K562 (cell line): ENCODE data around the gene KRT31. TPM values are rescaled to one million over a fixed set of nuclear protein-coding genes. Genes with fewer than 3 reads are reported as not detected.

Experiments
- ATAC-seq: fragments of 200-7000 bp; cut with Tn5 transposase; 3 replicates; pipeline ENCODE4 v1.9.1; 2020; ENCODE audit warnings: moderate library complexity
- BruUV-seq: library from RNA; stranded (reverse); fragments of 400-500 nt; replicated peaks from 2 replicates; lab custom pipeline; 2021; lab: Mats Ljungman, UMichigan
- CTCF ChIA-PET: fragments of 300-600 bp; formaldehyde crosslinking; extraction: SDS; loops from one replicate; lab custom pipeline; 2021; ENCODE audit warnings: low intra/inter-chr PET ratio; lab: Yijun Ruan, JAX
- POLR2A ChIA-PET: fragments of 300-600, 350-650 bp; sonication (Branson Sonifier 250); formaldehyde crosslinking; extraction: SDS; loops from one replicate; lab custom pipeline; 2021; ENCODE audit warnings: antibody characterized with exemption, inconsistent platforms; lab: Yijun Ruan, JAX
- DNase-seq, 4 experiments: peaks; one replicate each; pipeline versions ENCODE4 v3.0.0 to v3.0.0-alpha.2; 2011 to 2018; ENCODE audit warnings: low spot score in 3 of 4, mixed read lengths in 3 of 4; ENCODE audit errors: extremely low read depth in 1 of 4
- FAIRE-seq: peaks from 2 replicates; lab custom pipeline; 2011; peaks lifted over from hg19 to GRCh38; lab: Jason Lieb, UNC
- H2AFZ ChIP-seq: 2 replicates; pipeline ENCODE4 v1.6.0; 2011; ENCODE audit warnings: low read depth, low read length, control low read depth, inconsistent platforms
- H3K27ac ChIP-seq: fragments of 200-600 bp; 3 replicates; pipeline ENCODE4 v1.8.0; 2011; ENCODE audit warnings: low read depth, mild to moderate bottlenecking, control low read depth, inconsistent platforms, low read length, moderate library complexity, mixed read lengths; ENCODE audit errors: extremely low read depth
- H3K27me3 ChIP-seq, 2 experiments: fragments of 300-600 bp in 1 of 2; 2 replicates in 1 of 2; 3 replicates in 1 of 2; pipeline versions ENCODE4 v1.6.0 to v1.8.0; 2011; ENCODE audit warnings: inconsistent platforms in 2 of 2, low read length in 2 of 2, mild to moderate bottlenecking in 1 of 2, mixed read lengths in 1 of 2, moderate library complexity in 1 of 2; ENCODE audit not compliant: control insufficient read depth in 2 of 2, insufficient read depth in 2 of 2
- H3K36me3 ChIP-seq: fragments of 300-600 bp; 3 replicates; pipeline ENCODE4 v1.8.0; 2011; ENCODE audit warnings: mild to moderate bottlenecking, low read length, inconsistent platforms; ENCODE audit not compliant: control insufficient read depth, insufficient read depth
- H3K4me1 ChIP-seq, 2 experiments: fragments of 200-600 bp in 1 of 2; replicated peaks in 1 of 2; 2 replicates in 1 of 2; 3 replicates in 1 of 2; pipeline versions ENCODE4 v1.5.1 to v1.8.0; 2011; ENCODE audit warnings: inconsistent platforms in 2 of 2, low read length in 2 of 2, mild to moderate bottlenecking in 1 of 2, mixed read lengths in 1 of 2, moderate library complexity in 1 of 2; ENCODE audit not compliant: control insufficient read depth in 2 of 2, insufficient read depth in 2 of 2
- H3K4me2 ChIP-seq: 2 replicates; pipeline ENCODE4 v1.6.1; 2011; ENCODE audit warnings: low read length, control low read depth, inconsistent platforms, mixed read lengths; ENCODE audit not compliant: insufficient read depth
- H3K4me3 ChIP-seq: fragments of 200-600 bp; sonication (generic), shearing (Covaris generic); 2 replicates; pipeline ENCODE4 v1.5.1; 2016; ENCODE audit warnings: control low read depth, inconsistent platforms
- H3K79me2 ChIP-seq: fragments of 200-600 bp; 3 replicates; pipeline ENCODE4 v1.8.0; 2011; ENCODE audit warnings: low read length, inconsistent platforms; ENCODE audit not compliant: control insufficient read depth, insufficient read depth
- H3K9ac ChIP-seq, 2 experiments: 2 replicates each; pipeline versions ENCODE4 v1.6.0 to v1.6.1; 2011; ENCODE audit warnings: low read depth in 2 of 2, low read length in 2 of 2, control low read depth in 1 of 2, inconsistent platforms in 1 of 2, mild to moderate bottlenecking in 1 of 2, mixed read lengths in 1 of 2; ENCODE audit not compliant: insufficient read depth in 1 of 2
- H3K9me1 ChIP-seq: one replicate; pipeline ENCODE4 v1.6.0; 2011; ENCODE audit warnings: inconsistent platforms, mild to moderate bottlenecking, low read length, moderate library complexity; ENCODE audit not compliant: control insufficient read depth, insufficient read depth
- H3K9me3 ChIP-seq: replicated peaks from 2 replicates; pipeline ENCODE4 v1.5.1; 2011; ENCODE audit warnings: low read depth, low read length, inconsistent platforms; ENCODE audit not compliant: control insufficient read depth, insufficient read depth
- H4K20me1 ChIP-seq: replicated peaks from 2 replicates; pipeline ENCODE4 v1.6.1; 2011; ENCODE audit warnings: low read length, inconsistent platforms, mixed read lengths; ENCODE audit not compliant: control insufficient read depth, insufficient read depth
- ARNT ChIP-seq, 2 experiments: fragments of 450-650 bp; IDR thresholded peaks; 2 replicates each; pipeline ENCODE4 v1.6.1; 2016; ENCODE audit warnings: mild to moderate bottlenecking in 1 of 2
- CTCF ChIP-seq, 3 experiments: IDR thresholded peaks in 2 of 3; conservative IDR thresholded peaks in 1 of 3; 2 replicates each; pipeline ENCODE4 v1.5.1; 2011 to 2012; ENCODE audit warnings: low read length in 3 of 3, mild to moderate bottlenecking in 3 of 3, control low read depth in 2 of 3, improper control_type of control experiment in 1 of 3, inconsistent platforms in 1 of 3, low read depth in 1 of 3, mixed read lengths in 1 of 3, moderate library complexity in 1 of 3; ENCODE audit not compliant: insufficient read depth in 2 of 3
- GTF2F1 ChIP-seq: IDR thresholded peaks from 2 replicates; pipeline ENCODE4 v1.6.1; 2011; ENCODE audit warnings: low read depth, low read length, improper control_type of control experiment
- MTA2 ChIP-seq: fragments of 450-650 bp; IDR thresholded peaks from 2 replicates; pipeline ENCODE4 v1.6.1; 2016; ENCODE audit warnings: low read depth
- MXD1 ChIP-seq: fragments of 250-450 bp; sonication (Bioruptor Pico); IDR thresholded peaks from 2 replicates; pipeline ENCODE4 v1.8.0; 2021; ENCODE audit warnings: borderline replicate concordance, mild to moderate bottlenecking, moderate library complexity; ENCODE audit not compliant: poor library complexity, severe bottlenecking
- NFXL1 ChIP-seq: fragments of 450-650 bp; formaldehyde crosslinking; IDR thresholded peaks from 2 replicates; pipeline ENCODE4 v1.4.0; 2021; ENCODE audit warnings: mild to moderate bottlenecking
- POLR3A ChIP-seq: IDR thresholded peaks from 2 replicates; pipeline ENCODE4 v1.6.1; 2011; ENCODE audit warnings: borderline replicate concordance, mild to moderate bottlenecking, moderate library complexity; ENCODE audit not compliant: insufficient read length, insufficient read depth; ENCODE audit errors: extremely low read depth
- PTRF ChIP-seq: fragments of 450-650 bp; IDR thresholded peaks from 2 replicates; pipeline ENCODE4 v1.6.1; 2016; ENCODE audit warnings: mild to moderate bottlenecking, missing genetic modification characterization, missing compliant biosample characterization
- TAF9B ChIP-seq: fragments of 450-650 bp; IDR thresholded peaks from 2 replicates; pipeline ENCODE4 v1.6.1; 2018; ENCODE audit warnings: mild to moderate bottlenecking; ENCODE audit not compliant: partially characterized antibody
- TEAD1 ChIP-seq, 2 experiments: fragments of 450-650 bp in 1 of 2; sonication (generic) in 1 of 2; formaldehyde crosslinking; IDR thresholded peaks; 2 replicates each; pipeline versions ENCODE4 v1.4.0 to v1.8.0; 2020 to 2022; ENCODE audit warnings: mild to moderate bottlenecking in 2 of 2, missing genetic modification reagents in 1 of 2
- TOE1 ChIP-seq, 2 experiments: fragments of 450-650 bp in 1 of 2; sonication (generic) in 1 of 2; formaldehyde crosslinking in 1 of 2; IDR thresholded peaks; 2 replicates each; pipeline versions ENCODE4 v1.7.1 to v1.8.0; 2016 to 2022; ENCODE audit warnings: borderline replicate concordance in 2 of 2, mild to moderate bottlenecking in 2 of 2, antibody characterized with exemption in 1 of 2, inconsistent platforms in 1 of 2, low read depth in 1 of 2, missing genetic modification reagents in 1 of 2, moderate library complexity in 1 of 2
- ZFP30 ChIP-seq: fragments of 250-450 bp; sonication (Bioruptor Pico); IDR thresholded peaks from 2 replicates; pipeline ENCODE4 v1.8.0; 2022; ENCODE audit warnings: moderate library complexity, mild to moderate bottlenecking, inconsistent platforms, borderline replicate concordance
- ZNF232 ChIP-seq: sonication (generic); formaldehyde crosslinking; IDR thresholded peaks from 2 replicates; pipeline ENCODE4 v1.8.0; 2022; ENCODE audit warnings: mild to moderate bottlenecking, missing genetic modification reagents
- ZNF277 ChIP-seq: fragments of 250-450 bp; sonication (Bioruptor Pico); IDR thresholded peaks from 2 replicates; pipeline ENCODE4 v1.8.0; 2022; ENCODE audit warnings: inconsistent platforms, mild to moderate bottlenecking, moderate library complexity, borderline replicate concordance
- WGBS: fragments of 100-300 bp; shearing (Covaris generic); methylation state at CpG from one replicate; pipeline ENCODE4 v1.1.6; 2016; ENCODE audit warnings: low coverage, mixed read lengths; ENCODE audit not compliant: insufficient coverage; ENCODE audit errors: missing lambda C conversion rate; 5-methylcytosine and 5-hydroxymethylcytosine counted together
- in situ Hi-C: fragments of 300-500 bp; cut with MboI; formaldehyde crosslinking; loops from 4 replicates; pipeline ENCODE4 v1.15.0; 2018; ENCODE audit warnings: inconsistent platforms, mixed read lengths
- intact Hi-C: fragments of 100-400 bp; cut with micrococcal nuclease; formaldehyde crosslinking; loops from 2 replicates; pipeline ENCODE4 v1.14.2; 2022
- polyA plus RNA-seq, 8 experiments: library from polyadenylated mRNA; depleted of rRNA in 4 of 8; stranded (reverse) in 5 of 8; unstranded in 3 of 8; fragments of >200 nt; fragmentation: Nextera tagmentation in 2 of 8; fragmentation: Illumina TruSeq in 1 of 8; extraction: Ambion mirVana in 2 of 8; extraction: Trizol in 1 of 8; gene quantifications; 2 replicates each; pipeline versions ENCODE4 v1.2.1 to v1.2.3, GENCODE V29; 2011 to 2014; ENCODE audit warnings: inconsistent platforms in 1 of 8, missing spikeins in 1 of 8
- total RNA-seq, 7 experiments: library from RNA; depleted of rRNA in 6 of 7; stranded (reverse); fragments of >200 nt in 6 of 7; fragmentation: Illumina TruSeq in 2 of 7; extraction: Trizol in 2 of 7; gene quantifications; 2 replicates each; pipeline versions ENCODE4 v1.2.1 to v1.2.3, GENCODE V29; 2011 to 2021; ENCODE audit warnings: low replicate concordance in 1 of 7

KRT31 gene
- total and polyA plus RNA-seq, 9 of the 15 experiments (the other 6 are each of a cell fraction or from before 2014, with no cell fraction given): not detected

- no peaks in the 10 kb centered on the region for H3K4me1 ChIP-seq
- H3K4me3 ChIP-seq: no peak overlapping the region
- POLR2A ChIA-PET: interaction anchor here (0.8 to 1.9 kb wide), 3 partner anchors 9 to 13 kb away, joined by 3 to 8 read pairs (median 5); no protein-coding TSS in a partner anchor
- DNase-seq (no peak), FAIRE-seq (no peak)
- TF ChIP-seq TEAD1 (CRISPR knock-in tag; IDR thresholded peaks at IDR 0.05): no peak
- no peak for TF ChIP-seq CTCF (IDR thresholded peaks at IDR 0.05 in 2 of 3, conservative IDR thresholded peaks at IDR 0.05 in 1 of 3; ENCODE audit: insufficient read depth in 2 of 3, low read depth in 1 of 3, low read length in 3 of 3)
- TF ChIP-seq POLR3A: no peak
- no peak for TF ChIP-seq GTF2F1
- no peak for TF ChIP-seq TOE1 (IDR thresholded peaks at IDR 0.05; ENCODE audit: borderline replicate concordance)
- TF ChIP-seq TOE1 (CRISPR knock-in tag; IDR thresholded peaks at IDR 0.05; ENCODE audit: borderline replicate concordance, low read depth): no peak
- TF ChIP-seq ZNF277 (CRISPR knock-in tag): no peak
- TF ChIP-seq TAF9B: no peak
- TF ChIP-seq ZFP30 (CRISPR knock-in tag): no peak
- TF ChIP-seq MXD1 (CRISPR knock-in tag): no peak
- TF ChIP-seq NFXL1 (CRISPR knock-in tag): no peak
- no peak for TF ChIP-seq MTA2
- TF ChIP-seq ZNF232 (CRISPR knock-in tag): no peak
- no peak for TF ChIP-seq PTRF (tag)
- no peak for TF ChIP-seq ARNT (IDR thresholded peaks at IDR 0.05)
- TF ChIP-seq, all 486 proteins: peak for 0
- H3K36me3 ChIP-seq: no peaks in the 10 kb centered on the region
- 5% methylated on average over 5 of the region's 6 CpGs for WGBS
- H3K4me2 ChIP-seq: no peak overlapping the region
- in situ Hi-C loops (no loop called here), intact Hi-C loops (no loop called here)
- peaks cover 16 to 37% of the 10 kb centered on the region in 2 experiments; a peak in 4 of 5 replicates for H3K27me3 ChIP-seq
- CTCF ChIA-PET: no interaction called here
- H3K9me3 ChIP-seq: no peaks in the 10 kb centered on the region
- BruUV-seq: no TSS peak
- no peak overlapping the region for H3K9ac ChIP-seq
- no peaks in the 10 kb centered on the region for H3K9me1 ChIP-seq
- H3K79me2 ChIP-seq: no peaks in the 10 kb centered on the region
- H4K20me1 ChIP-seq: no peaks in the 10 kb centered on the region
- no peak for ATAC-seq
- H3K27ac ChIP-seq: no peak overlapping the region
- H2AFZ ChIP-seq: no peak overlapping the region
Measured at GRCh38 chr17:41417127-41417526, 19.7 kb upstream of the KRT31 start.
